ENCODE results near the gene CCNJL.

The CCNJL gene

DNA sequence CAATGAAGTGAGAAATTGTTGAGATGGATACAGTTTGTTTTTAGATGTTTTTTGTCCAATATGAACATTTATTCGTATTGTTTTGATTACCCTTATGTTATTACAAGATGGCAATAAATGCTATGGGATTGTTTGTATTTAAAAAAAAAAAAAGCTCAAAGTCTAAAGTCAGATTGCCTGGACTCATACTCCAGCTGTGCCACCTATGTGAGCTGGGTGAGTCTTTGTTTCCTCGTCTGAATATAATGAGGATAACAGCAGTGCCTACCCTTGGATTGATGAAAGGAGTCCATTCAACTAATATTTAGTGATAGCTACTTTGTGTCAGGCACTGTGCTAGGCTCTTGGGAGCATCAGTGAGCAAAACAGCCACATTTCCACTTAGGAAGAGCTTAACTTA is 14.6 kb upstream of the CCNJL start:
- H3K9me3 ChIP-seq (ENCODE audit: control insufficient read depth, insufficient read depth, low read length): no peaks in the 10 kb centered on the region
- no peak overlapping the region for H3K9ac ChIP-seq (ENCODE audit: low read depth, low read length)
- H3K27me3 ChIP-seq (ENCODE audit: control insufficient read depth, insufficient read depth, low read length): no peaks in the 10 kb centered on the region
- no peaks in the 10 kb centered on the region for H3K4me1 ChIP-seq (ENCODE audit: control insufficient read depth, insufficient read depth, low read length)
- no peaks in the 10 kb centered on the region for H3K36me3 ChIP-seq (ENCODE audit: control insufficient read depth, insufficient read depth, low read length)
- no peak overlapping the region for H3K4me3 ChIP-seq (ENCODE audit: low read depth, low read length)

- no peak overlapping the region for H3K9ac ChIP-seq (ENCODE audit: low read depth, low read length)
- no peak overlapping the region for H3K4me3 ChIP-seq (ENCODE audit: low read depth, low read length)
- no peaks in the 10 kb centered on the region for H3K9me3 ChIP-seq (ENCODE audit: control insufficient read depth, insufficient read depth, low read length)
- no peaks in the 10 kb centered on the region for H3K27me3 ChIP-seq (ENCODE audit: control insufficient read depth, insufficient read depth, low read length)
- H3K4me1 ChIP-seq (ENCODE audit: control insufficient read depth, insufficient read depth, low read length): no peaks in the 10 kb centered on the region
- no peaks in the 10 kb centered on the region for H3K36me3 ChIP-seq (ENCODE audit: control insufficient read depth, insufficient read depth, low read length)
Observed at GRCh38 chr5:160325716-160326115, 13.4 kb upstream of the CCNJL start.

GRCh38 chr5:160324886-160325285 is 12.5 kb upstream of the CCNJL start:
- Histone ChIP-seq H3K4me3 (ENCODE audit: low read depth, low read length) (no peak overlapping the region), H3K36me3 (ENCODE audit: control insufficient read depth, insufficient read depth, low read length) (no peaks in the 10 kb centered on the region), H3K27me3 (ENCODE audit: control insufficient read depth, insufficient read depth, low read length) (no peaks in the 10 kb centered on the region), H3K9me3 (ENCODE audit: control insufficient read depth, insufficient read depth, low read length) (no peaks in the 10 kb centered on the region), H3K9ac (ENCODE audit: low read depth, low read length) (no peak overlapping the region), H3K4me1 (ENCODE audit: control insufficient read depth, insufficient read depth, low read length) (no peaks in the 10 kb centered on the region)

DNA sequence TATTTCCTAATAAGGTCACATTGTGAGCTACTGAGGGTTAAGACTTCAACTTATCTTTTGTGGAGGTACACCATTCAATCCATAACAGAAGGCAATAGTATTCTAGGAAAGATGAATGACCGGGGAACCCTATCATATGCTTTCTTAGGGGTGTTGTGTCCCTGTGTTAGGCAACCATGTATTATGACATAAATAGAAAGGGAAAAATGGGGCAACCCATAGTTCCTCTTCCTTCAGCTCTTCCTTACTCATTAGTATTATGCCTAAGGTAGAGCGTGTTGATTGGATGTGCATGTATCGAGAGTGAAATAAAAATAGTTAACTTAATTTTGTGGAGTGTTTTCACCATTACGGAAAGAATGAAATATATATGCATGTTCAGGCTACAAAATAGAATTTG is 6.0 kb upstream of the CCNJL start:
- no peaks in the 10 kb centered on the region for H3K9me3 ChIP-seq (ENCODE audit: control insufficient read depth, insufficient read depth, low read length)

DNA sequence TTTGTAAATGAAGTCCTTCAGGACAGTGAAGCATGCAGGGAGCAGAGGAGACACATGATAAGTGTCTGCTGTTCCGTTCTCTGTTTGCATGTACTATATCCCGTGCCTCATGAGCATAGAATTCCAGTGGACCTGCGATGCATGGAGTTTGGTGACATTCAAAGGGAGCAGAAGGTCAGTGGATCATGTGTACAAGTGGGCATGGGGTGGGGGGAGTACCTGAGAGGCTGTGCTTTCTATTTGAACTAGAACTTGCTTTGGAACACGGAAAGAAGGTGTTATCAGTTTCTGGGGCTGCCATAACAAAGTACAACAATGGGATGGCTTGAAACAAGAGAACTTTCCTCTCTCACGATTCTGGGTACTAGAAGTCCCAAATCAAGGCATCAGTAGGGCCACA is 5.1 kb upstream of the CCNJL start:
- Histone ChIP-seq H3K9me3 (ENCODE audit: control insufficient read depth, insufficient read depth, low read length) (no peaks in the 10 kb centered on the region), H3K9ac (ENCODE audit: low read depth, low read length) (no peak overlapping the region), H3K4me1 (ENCODE audit: control insufficient read depth, insufficient read depth, low read length) (peaks cover 6% of the 10 kb centered on the region), H3K27me3 (ENCODE audit: control insufficient read depth, insufficient read depth, low read length) (no peaks in the 10 kb centered on the region), H3K36me3 (ENCODE audit: control insufficient read depth, insufficient read depth, low read length) (no peaks in the 10 kb centered on the region), H3K4me3 (ENCODE audit: low read depth, low read length) (no peak overlapping the region)

More for the DNA sequence above, 6.0 kb upstream of the CCNJL start:
- no peak overlapping the region for H3K4me3 ChIP-seq (ENCODE audit: low read depth, low read length)
- no peaks in the 10 kb centered on the region for H3K4me1 ChIP-seq (ENCODE audit: control insufficient read depth, insufficient read depth, low read length)
- no peaks in the 10 kb centered on the region for H3K27me3 ChIP-seq (ENCODE audit: control insufficient read depth, insufficient read depth, low read length)
- no peak overlapping the region for H3K9ac ChIP-seq (ENCODE audit: low read depth, low read length)
- H3K36me3 ChIP-seq (ENCODE audit: control insufficient read depth, insufficient read depth, low read length): no peaks in the 10 kb centered on the region

DNA sequence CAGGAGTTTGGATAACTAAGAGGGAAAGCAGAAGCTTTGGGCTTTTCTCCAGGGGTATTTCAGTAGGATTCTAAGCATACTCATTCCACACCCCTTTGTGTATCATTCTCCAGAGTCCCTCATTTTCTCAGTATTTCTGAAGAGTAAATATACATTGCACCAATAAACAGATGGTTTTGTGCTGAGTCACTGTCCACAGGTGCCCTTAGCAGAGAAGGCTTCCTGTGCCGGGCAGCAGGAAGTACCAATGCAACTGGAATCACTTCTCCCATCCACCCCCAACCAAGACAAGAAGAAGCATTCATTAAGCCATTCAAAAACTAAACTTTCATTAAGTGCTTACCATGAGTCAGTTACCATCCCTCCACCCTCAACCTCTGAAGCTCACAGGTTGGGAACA is 3.6 kb upstream of the CCNJL start:
- peaks cover 10% of the 10 kb centered on the region for H3K4me1 ChIP-seq (ENCODE audit: control insufficient read depth, insufficient read depth, low read length)
- no peak overlapping the region for H3K4me3 ChIP-seq (ENCODE audit: low read depth, low read length)
- H3K9ac ChIP-seq (ENCODE audit: low read depth, low read length): no peak overlapping the region
- no peaks in the 10 kb centered on the region for H3K27me3 ChIP-seq (ENCODE audit: control insufficient read depth, insufficient read depth, low read length)
- H3K36me3 ChIP-seq (ENCODE audit: control insufficient read depth, insufficient read depth, low read length): no peaks in the 10 kb centered on the region
- H3K9me3 ChIP-seq (ENCODE audit: control insufficient read depth, insufficient read depth, low read length): no peaks in the 10 kb centered on the region

DNA sequence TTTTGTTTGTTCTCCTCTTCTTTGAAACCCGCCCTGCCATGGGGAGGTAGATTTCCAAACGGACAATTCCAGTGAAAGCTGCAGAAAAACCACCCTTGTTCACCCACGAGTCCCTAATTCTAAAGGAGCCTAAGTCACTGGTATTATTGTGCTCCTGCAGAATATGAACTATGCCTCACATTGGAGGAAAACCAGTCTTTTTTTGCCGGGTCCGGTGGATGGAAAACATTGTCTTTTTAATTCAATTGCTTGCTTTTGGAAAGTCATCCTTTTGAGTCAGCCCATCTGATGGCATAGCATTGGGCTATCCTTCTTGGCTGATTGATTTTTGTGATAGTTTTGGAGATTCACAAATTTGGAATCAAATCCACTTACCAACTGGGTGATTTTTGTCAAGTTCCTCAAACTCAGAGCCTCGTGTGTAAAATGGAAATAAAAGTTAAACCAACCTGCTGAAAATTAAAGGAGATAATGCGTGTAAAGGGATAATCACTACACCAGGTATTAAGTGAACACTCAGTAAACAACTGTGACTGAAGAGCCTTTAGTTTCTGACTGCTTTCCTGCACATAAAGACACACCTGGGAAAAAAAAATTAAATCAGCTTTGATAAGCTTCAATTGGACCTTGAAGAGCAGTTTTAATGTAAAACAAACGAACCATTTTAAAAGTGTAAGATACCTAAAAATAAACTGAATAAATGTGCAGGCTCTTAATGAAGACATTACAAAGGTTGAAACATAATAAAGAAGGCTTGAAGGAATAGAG is 780 bp upstream of the CCNJL start:
- Histone ChIP-seq H3K9ac (ENCODE audit: low read depth, low read length) (no peak overlapping the region), H3K4me1 (ENCODE audit: control insufficient read depth, insufficient read depth, low read length) (peaks cover 15% of the 10 kb centered on the region), H3K36me3 (ENCODE audit: control insufficient read depth, insufficient read depth, low read length) (no peaks in the 10 kb centered on the region), H3K9me3 (ENCODE audit: control insufficient read depth, insufficient read depth, low read length) (no peaks in the 10 kb centered on the region), H3K4me3 (ENCODE audit: low read depth, low read length) (peak overlapping the region; percentile 86), H3K27me3 (ENCODE audit: control insufficient read depth, insufficient read depth, low read length) (no peaks in the 10 kb centered on the region)

GRCh38 chr5:160311491-160312133 is 752 bp downstream of the CCNJL start:
- peaks cover 3% of the 10 kb centered on the region for H3K36me3 ChIP-seq (ENCODE audit: control insufficient read depth, insufficient read depth, low read length)
- peak overlapping the region; percentile 86 for H3K4me3 ChIP-seq (ENCODE audit: low read depth, low read length)
- H3K27me3 ChIP-seq (ENCODE audit: control insufficient read depth, insufficient read depth, low read length): no peaks in the 10 kb centered on the region
- H3K9ac ChIP-seq (ENCODE audit: low read depth, low read length): peak overlapping the region; percentile 38
- peaks cover 17% of the 10 kb centered on the region for H3K4me1 ChIP-seq (ENCODE audit: control insufficient read depth, insufficient read depth, low read length)
- no peaks in the 10 kb centered on the region for H3K9me3 ChIP-seq (ENCODE audit: control insufficient read depth, insufficient read depth, low read length)

GRCh38 chr5:160310552-160311295 is 1.6 kb downstream of the CCNJL start:
- H3K4me3 ChIP-seq (ENCODE audit: low read depth, low read length): peak overlapping the region; percentile 86
- peaks cover 3% of the 10 kb centered on the region for H3K36me3 ChIP-seq (ENCODE audit: control insufficient read depth, insufficient read depth, low read length)
- no peaks in the 10 kb centered on the region for H3K27me3 ChIP-seq (ENCODE audit: control insufficient read depth, insufficient read depth, low read length)
- H3K9ac ChIP-seq (ENCODE audit: low read depth, low read length): no peak overlapping the region
- peaks cover 17% of the 10 kb centered on the region for H3K4me1 ChIP-seq (ENCODE audit: control insufficient read depth, insufficient read depth, low read length)
- H3K9me3 ChIP-seq (ENCODE audit: control insufficient read depth, insufficient read depth, low read length): no peaks in the 10 kb centered on the region

DNA sequence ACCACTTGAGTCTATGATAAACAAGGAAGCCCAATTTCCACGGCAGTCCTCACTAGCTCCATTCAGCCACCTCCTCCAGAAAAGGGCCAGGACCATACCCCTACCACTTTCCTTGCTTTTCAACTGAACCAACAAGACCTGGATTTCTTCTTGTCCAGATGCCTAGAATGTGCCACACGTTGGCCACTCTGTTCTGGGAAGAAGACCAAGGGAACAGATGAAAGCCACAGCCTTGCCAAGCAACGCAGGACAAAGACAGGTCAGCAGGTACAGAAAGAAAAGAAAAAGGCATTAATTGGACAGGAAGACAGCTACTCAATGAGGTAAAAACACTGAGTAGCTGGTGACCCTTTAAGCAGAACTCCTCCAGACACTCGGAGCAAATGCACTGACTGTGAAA is 2.2 kb downstream of the CCNJL start:
- peaks cover 3% of the 10 kb centered on the region for H3K36me3 ChIP-seq (ENCODE audit: control insufficient read depth, insufficient read depth, low read length)
- no peak overlapping the region for H3K9ac ChIP-seq (ENCODE audit: low read depth, low read length)
- peaks cover 17% of the 10 kb centered on the region for H3K4me1 ChIP-seq (ENCODE audit: control insufficient read depth, insufficient read depth, low read length)
- H3K27me3 ChIP-seq (ENCODE audit: control insufficient read depth, insufficient read depth, low read length): no peaks in the 10 kb centered on the region
- H3K9me3 ChIP-seq (ENCODE audit: control insufficient read depth, insufficient read depth, low read length): no peaks in the 10 kb centered on the region
- H3K4me3 ChIP-seq (ENCODE audit: low read depth, low read length): no peak overlapping the region

DNA sequence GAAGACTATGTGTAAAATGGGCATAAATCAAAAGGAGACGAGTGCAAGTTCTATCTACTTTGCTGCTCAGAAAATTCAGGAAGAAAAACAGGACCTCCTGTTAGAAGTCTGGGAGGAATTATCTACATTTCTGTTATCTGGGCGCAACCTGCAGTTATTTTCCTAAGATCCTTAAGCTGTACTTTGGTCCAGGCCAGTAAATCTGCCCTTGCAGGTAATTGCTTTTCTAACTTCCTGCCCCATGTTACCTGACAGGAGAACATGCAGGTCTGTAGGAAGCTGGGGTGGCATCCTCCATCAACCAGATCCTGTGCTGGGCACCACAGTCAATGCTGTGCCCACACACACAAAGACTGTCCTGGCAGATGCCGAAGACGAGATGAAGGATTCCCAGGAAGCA is 5.7 kb downstream of the CCNJL start:
- H3K36me3 ChIP-seq (ENCODE audit: control insufficient read depth, insufficient read depth, low read length): peaks cover 3% of the 10 kb centered on the region
- no peaks in the 10 kb centered on the region for H3K9me3 ChIP-seq (ENCODE audit: control insufficient read depth, insufficient read depth, low read length)
- H3K27me3 ChIP-seq (ENCODE audit: control insufficient read depth, insufficient read depth, low read length): no peaks in the 10 kb centered on the region
- no peak overlapping the region for H3K9ac ChIP-seq (ENCODE audit: low read depth, low read length)
- H3K4me3 ChIP-seq (ENCODE audit: low read depth, low read length): no peak overlapping the region
- peaks cover 11% of the 10 kb centered on the region for H3K4me1 ChIP-seq (ENCODE audit: control insufficient read depth, insufficient read depth, low read length)

DNA sequence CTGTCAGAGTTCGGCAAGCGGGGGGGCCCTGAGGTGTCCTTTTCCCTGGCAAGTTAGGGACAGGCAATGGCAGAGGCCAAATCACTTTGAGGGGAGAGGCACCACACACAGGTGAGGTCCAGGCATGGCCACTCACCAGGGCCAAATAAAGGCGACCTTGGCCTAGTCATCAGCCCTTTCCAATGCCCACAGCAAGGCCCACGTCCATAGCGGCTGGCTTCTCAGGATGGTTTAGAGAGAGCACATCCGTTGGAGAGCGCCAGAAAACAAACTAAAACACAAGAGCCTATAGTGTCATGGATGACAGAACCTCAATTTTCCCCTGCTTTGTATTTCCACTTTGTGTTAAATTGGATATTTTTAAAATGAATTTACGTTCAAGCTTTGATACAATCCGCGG is 7.0 kb downstream of the CCNJL start:
- peaks cover 2% of the 10 kb centered on the region for H3K4me1 ChIP-seq (ENCODE audit: control insufficient read depth, insufficient read depth, low read length)
- no peaks in the 10 kb centered on the region for H3K9me3 ChIP-seq (ENCODE audit: control insufficient read depth, insufficient read depth, low read length)
- peaks cover 3% of the 10 kb centered on the region for H3K36me3 ChIP-seq (ENCODE audit: control insufficient read depth, insufficient read depth, low read length)
- no peak overlapping the region for H3K4me3 ChIP-seq (ENCODE audit: low read depth, low read length)
- no peaks in the 10 kb centered on the region for H3K27me3 ChIP-seq (ENCODE audit: control insufficient read depth, insufficient read depth, low read length)
- no peak overlapping the region for H3K9ac ChIP-seq (ENCODE audit: low read depth, low read length)
